Muscle of back (tissue), 11 donors: ENCODE measurements around the gene REG1A. TPM values are rescaled to one million over a fixed set of nuclear protein-coding genes. Genes with fewer than 3 reads are reported as not detected.

Experiments
- DNase-seq, 3 donors: peaks; one replicate each; pipeline versions ENCODE4 v3.0.0 to v3.0.0-alpha.2; 2013
- polyA plus RNA-seq, 10 donors: library from polyadenylated mRNA; unstranded; fragments of 120-200 nt; gene quantifications; one replicate each; pipeline ENCODE4 v1.2.1, GENCODE V29; 2013; ENCODE audit not compliant: insufficient read length in 10 of 10

The REG1A gene
- polyA plus RNA-seq, 10 donors, result not detected

DNA sequence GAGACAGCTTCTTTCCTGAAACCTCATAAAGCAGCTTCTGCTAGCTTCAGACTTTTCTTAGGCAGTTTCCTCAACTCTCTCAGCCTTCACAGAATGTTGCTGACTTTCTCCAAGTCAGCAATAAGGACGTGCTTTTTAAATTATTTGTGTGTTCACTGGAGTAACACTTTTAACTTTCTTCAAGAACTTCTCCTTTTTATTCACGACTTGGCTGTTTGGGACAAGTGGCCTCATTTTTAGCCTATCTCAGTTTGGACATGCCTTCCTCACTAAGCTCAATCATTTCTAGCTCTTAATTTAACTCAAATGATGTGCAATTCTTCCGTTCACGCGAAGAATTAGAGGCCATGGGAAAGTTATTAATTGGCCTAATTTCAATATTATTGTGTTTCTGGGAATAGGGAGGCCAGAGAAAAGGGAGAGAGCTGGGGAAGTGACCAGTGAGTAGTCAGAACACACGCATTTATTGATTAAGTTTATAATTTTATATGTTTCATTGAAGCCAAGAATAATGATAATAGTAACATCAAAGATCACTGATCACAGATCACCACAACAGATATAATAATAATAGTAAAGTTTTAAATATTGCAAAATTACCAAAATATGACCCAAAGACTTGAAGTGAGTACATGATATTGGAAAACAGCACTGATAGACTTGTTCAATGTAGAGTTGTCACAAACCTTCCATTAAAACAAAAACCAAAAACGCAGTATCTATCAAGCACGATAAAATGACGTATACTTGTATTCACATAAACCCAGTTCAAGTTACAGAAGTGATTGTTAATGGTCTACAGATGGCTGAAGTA lies 4.8 kb downstream of the REG1A start:
- no peak for DNase-seq

DNA sequence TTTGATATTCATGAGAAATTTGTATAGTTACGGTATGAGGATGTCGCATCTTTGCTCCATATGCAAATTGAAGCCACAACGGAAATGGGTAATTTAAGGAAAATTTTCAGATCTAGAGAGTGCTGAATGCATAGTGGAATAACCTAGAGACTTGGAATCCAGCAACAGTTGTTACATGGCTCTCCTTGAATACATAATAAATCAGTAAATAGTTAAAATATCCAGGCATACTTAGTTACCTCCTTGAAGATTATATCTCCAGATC lies 5.4 kb downstream of the REG1A start:
- DNase-seq, result no peak

DNA sequence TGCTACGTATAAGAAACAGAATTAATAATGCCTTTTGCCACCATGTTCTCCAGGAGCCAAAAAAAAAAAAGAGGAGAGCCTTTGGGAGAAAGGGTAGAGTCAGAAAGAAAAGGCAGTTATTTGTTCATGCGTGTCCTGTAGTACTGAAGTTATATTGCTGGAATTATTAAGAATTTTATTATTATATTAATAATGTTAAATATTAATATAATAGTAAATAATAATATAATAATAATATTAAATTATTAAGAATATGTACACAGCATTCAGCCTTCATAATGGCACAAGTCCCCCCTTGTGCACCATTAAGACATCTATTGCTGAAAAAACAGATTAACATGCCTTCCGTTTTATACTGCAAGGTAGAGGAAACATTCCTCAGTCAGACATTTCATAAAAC lies 8.1 kb downstream of the REG1A start:
- no peak for DNase-seq

DNA sequence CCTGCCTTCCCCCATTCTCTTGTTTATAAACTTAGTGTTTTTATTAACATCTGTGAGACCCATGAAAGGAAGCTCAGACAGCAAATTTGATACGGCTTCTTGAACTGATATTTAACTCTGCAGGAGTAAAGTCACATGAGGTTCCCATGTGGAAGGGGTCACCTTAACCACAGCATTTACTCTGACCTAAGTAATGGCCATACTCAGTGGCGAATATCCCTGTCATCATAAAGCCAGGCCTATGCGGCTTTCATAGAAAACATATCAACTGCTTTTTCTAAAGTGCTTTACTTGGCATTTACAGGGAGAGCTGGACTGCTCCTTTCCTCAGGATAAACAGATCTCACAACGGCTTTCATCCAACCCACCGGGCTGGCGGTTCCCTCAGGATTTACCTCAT lies 9.0 kb downstream of the REG1A start:
- DNase-seq, result no peak

DNA sequence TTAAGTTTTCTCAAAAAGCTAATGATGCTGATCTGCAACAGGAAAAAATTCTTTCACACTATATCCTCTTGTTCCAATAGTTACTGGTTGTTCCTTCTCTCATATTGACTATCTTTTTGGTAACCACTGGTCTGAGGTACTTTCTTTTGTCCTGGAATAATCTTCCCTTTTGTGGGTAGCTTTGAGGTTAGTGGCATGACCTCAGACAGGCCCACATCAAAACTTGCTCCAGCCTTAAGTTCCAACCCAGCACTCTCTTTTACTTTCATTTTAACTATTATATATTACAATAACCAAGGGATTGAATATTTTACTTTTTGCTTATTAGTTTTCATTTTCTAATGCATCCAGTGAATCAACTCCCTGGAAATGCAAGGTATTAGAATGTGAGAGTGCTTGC lies 9.5 kb downstream of the REG1A start:
- no peak for DNase-seq

DNA sequence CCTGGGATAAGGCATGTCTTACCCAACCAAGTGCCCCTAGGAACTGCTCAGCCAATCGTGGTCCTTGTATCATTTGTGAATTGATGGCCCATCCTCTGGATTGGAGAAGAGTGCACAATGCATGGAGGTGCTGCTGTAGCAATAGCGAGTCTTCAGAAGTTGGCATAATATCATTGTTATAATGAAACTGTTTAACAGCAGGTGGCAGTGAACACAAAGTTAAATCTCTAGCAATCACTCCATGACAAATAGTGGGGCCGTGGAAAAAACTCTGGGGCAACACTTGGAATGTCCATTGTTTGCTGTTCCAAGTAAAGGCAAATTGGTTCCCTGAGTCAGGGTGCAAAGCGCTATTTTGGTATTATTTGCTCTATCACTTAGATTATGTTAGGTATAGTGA lies 11.4 kb downstream of the REG1A start:
- no peak for DNase-seq

DNA sequence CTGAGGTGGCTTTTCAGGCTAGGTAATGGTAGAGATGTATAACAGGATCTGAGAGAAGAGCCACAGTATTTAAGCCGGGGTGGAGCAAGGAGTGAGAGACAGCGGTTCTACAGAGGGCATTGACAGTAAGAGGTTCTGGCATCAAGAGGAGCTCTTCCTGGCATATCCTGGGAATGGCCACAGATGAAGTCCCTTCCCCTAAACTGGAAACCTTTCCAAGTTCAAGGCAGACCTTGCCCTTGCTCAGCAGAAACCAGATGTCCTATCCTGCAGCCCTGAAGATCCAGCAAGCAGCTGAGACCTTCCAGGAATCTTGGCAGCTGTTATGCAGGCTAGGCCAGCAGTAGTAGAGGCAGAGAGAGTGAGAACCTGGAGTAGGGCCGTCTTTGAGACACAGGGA lies 18.1 kb downstream of the REG1A start:
- no peak for DNase-seq

DNA sequence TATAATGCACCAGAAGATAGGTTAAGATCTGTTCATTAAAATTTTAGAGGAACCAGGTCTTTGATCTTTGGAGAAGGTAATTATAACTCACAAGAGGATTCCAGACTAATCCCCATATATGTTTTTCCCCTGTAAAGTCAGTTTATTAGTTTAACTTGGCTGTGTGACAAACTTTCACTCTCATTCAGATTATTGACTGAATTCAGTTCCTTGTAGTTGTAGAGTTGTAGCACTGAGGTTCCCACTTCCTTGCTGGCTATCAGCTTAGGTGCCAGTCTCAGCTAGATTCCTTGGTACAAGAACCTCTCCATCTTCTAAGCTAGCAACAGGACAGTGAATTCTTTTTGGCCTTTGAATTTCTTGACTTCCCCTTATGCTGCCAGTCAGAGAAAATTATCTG lies 19.1 kb downstream of the REG1A start:
- no peak for DNase-seq

DNA sequence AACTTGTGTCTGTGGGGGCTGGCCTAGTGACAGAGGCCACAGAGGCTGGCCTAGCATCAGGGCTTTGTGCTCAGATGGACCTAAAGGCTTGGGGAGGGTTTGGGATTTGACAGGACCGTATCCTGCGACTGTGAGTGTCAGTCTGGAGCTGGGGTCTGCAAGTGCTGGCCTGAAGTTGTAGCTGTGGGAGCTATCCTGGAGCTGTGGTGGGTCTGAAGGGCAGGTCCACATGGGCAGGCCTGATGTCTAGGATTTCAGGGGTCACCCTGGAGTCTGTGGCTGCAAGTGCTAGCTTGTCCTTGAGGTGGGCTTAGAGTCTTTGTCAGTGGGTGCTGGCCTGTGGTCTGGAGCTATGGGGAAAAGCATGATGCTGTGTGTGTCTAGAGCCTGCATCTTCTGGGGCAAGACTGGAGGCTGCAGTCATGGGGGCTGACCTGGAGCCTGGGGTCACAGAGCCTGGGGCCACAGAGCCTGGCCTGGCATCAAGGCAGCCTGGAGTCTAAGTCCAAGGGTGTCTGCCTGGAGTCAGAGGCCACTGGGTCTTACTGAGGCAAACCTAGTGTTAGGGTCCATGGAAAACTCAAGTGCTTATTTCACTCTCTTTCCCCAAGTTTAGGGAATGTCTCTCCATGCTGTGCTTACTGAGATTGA lies 35.7 kb downstream of the REG1A start:
- DNase-seq, result no peak

DNA sequence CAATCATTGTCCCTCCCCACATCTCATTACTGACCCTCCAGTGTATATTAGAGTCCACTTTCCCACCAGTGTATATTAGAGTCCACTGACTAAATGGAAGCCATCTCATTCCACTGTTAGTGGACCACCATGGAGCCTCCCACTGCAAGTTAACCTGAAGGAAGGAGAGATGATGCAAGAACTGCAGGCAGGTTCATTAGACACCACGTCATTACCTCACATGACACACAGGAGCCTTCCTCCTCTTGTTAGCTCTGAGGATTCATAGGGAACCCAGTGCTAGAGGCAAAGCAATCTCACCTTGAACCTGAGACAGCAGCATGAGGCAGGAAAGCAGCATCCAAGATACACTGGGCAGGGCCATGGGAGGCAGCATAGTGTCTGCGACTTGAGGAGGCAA lies 38.7 kb downstream of the REG1A start:
- no peak for DNase-seq

DNA sequence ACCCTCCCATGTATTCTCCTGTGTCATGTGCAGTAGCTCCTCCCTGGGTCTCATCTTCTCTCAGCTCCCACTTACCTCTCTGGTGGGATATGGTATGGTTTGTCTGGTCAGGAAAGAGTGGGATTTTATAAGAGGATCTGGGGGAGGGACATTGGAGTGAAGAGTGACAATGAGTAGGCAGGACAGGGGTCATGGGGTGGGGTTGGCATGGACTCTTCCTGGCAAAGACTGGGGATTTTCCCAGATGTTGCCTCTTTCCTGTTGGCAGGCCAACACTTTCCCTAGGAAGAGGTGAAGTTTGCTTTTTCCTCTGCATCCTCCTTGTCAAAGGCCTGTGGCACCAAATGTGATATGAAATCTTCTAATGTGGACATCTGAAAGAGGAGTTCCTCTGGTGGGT lies 39.4 kb downstream of the REG1A start, which contains the start of gene REG3A:
REG3A (minus strand) TSS at position 101 of the 400 bp plus-strand sequence. CDS start 348 bp downstream, outside the sequence.
- no peak for DNase-seq

DNA sequence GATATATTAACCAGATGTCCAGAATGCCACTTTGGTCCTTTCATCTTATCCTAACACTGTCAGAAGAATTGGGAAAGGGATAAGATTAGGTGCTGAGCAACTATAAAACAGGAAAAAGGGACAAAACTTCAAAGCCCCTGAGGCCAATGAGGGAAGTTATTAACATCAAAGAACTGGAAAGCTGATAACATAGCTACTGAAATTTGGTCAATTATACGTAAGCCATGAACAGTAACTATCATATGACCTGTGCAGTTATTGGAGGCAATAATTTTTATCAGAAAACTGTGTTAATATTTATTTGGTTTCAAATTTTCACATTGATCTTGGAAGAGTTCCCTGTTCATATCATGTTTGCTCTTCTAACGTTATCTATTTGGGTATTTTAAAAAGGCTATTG lies 41.8 kb downstream of the REG1A start:
- DNase-seq, result no peak

DNA sequence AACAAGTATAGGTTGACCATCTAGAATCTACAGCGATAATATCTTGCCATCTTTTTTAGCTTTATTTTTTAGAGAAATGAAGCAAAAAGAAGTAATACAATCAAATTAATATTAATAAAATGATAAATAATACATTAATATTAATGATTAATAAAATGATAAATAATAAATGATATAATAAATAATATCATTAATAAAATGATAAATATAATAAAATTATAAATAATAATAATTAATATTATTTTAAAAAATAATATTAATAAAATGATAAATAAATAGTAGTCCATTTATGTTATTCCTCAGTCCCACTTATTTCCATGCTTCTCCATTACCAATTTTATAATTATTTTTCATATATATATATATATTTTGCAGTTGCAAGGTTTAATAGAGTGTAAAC lies 42.5 kb downstream of the REG1A start:
- DNase-seq, result no peak

DNA sequence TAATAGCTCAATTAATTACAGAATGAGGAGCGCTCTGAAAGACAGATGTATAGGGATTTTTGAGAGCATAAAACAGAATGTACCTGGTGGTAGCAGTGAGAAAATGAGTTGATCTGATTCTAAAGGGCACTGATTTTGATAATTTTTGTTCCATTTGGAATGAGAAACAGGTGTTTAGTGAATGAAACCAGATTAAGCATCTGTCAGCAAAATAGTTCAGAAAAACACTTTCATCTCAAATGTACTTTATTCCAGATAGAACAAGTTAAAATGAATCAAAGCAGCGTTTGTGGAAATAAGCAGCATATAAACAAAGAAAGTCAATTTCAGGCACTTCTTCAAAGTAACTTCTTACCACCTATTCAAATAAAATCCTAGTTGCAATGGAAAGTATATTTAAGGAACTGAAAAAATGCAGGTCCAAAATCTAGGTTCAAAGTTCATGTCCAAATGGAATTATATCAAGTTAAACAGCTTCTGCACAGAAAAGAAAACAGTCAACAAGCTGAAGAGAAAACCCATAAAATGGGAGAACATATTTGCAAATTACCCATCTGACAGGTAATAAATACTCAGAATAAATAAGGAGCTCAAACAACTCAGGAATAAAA lies 51.2 kb downstream of the REG1A start:
- DNase-seq, result no peak

Other genes with a start within 250 kb of the REG1A start
- gene REG3G, start 94.8 kb upstream of the REG1A start, polyA plus RNA-seq, result not detected
- gene REG1B, start 32.5 kb upstream of the REG1A start, polyA plus RNA-seq, result not detected
- gene REG3A, start 39.3 kb downstream of the REG1A start, polyA plus RNA-seq, result not detected